Pancreas (tissue), 10 donors: Measurements from ENCODE around the gene FANCC. TPM values are rescaled to one million over a fixed set of nuclear protein-coding genes. Genes with fewer than 3 reads are reported as not detected.

Source experiments
- ATAC-seq, 4 donors: fragments of 200-7000 bp; cut with Tn5 transposase; one replicate each; pipeline versions ENCODE4 v1.8.0 to v1.9.1; 2020; ENCODE audit warnings: mild to moderate bottlenecking in 4 of 4, moderate library complexity in 4 of 4
- DNase-seq, 6 donors: peaks; one replicate each; pipeline ENCODE4 v3.0.0-alpha.2; 2020
- FAIRE-seq: peaks from 2 replicates; lab custom pipeline; 2012; peaks lifted over from hg19 to GRCh38; lab: Jason Lieb, UNC
- H3K27ac ChIP-seq, 4 donors: fragments of 200-600 bp; sonication (generic); 1 replicate in 3 of 4; 2 replicates in 1 of 4; pipeline versions ENCODE4 v1.5.0 to v1.8.0; 2020
- H3K27me3 ChIP-seq, 4 donors: fragments of 200-600 bp; one replicate each; pipeline ENCODE4 v1.8.0; 2021
- H3K36me3 ChIP-seq, 3 donors: fragments of 200-600 bp; sonication (generic) in 1 of 3; one replicate each; pipeline versions ENCODE4 v1.5.0 to v1.8.0; 2020 to 2021
- H3K4me1 ChIP-seq, 3 donors: fragments of 200-600 bp; one replicate each; pipeline ENCODE4 v1.8.0; 2021
- H3K4me3 ChIP-seq, 4 donors: fragments of 200-600 bp; sonication (generic) in 2 of 4; one replicate each; pipeline versions ENCODE4 v1.5.0 to v1.8.0; 2020 to 2021
- H3K9me3 ChIP-seq, 4 donors: fragments of 200-600 bp; one replicate each; pipeline ENCODE4 v1.8.0; 2021
- CTCF ChIP-seq, 4 donors: fragments of 200-600 bp; sonication (generic) in 3 of 4; IDR thresholded peaks; one replicate each; pipeline versions ENCODE4 v1.5.0 to v1.8.0; 2021; ENCODE audit warnings: antibody characterized with exemption in 4 of 4
- WGBS, 2 donors: extraction: QIAGEN DNeasy Blood & Tissue Kit; methylation state at CpG; one replicate each; pipeline ENCODE4 v1.1.7; 2013; 5-methylcytosine and 5-hydroxymethylcytosine counted together
- intact Hi-C, 3 donors: fragments of 100-400 bp; cut with DNase I; formaldehyde crosslinking; loops; one replicate each; pipeline versions ENCODE4 v1.11.1 to v1.14.2; 2022
- polyA plus RNA-seq, 2 donors: library from polyadenylated mRNA; stranded (reverse); fragments of 200-250 nt; gene quantifications; one replicate each; pipeline ENCODE4 v1.2.3, GENCODE V29; 2013
- total RNA-seq, 6 donors: library from RNA; stranded (reverse); fragmentation: NEBNext Ultra II Directional in 4 of 6; extraction: Animal tissue kit (Norgen Biotek cat#: 25700) in 4 of 6; gene quantifications; one replicate each; pipeline versions ENCODE4 v1.2.1 to v1.2.4, GENCODE V29; 2021 to 2023
- donor health status: healthy with polysubstance abuse.
- donor health status: DM: no; HTN: no; CAD: no; lungs with moderate emphysema.
- donor health status: DM: no; HTN: no; CAD: no.
- donor health status: control.
- donor health status: control.
- donor health status: Bipolar disorder and iron deficiency.
- donor health status: DM: yes; HTN: yes; CAD: no.
- donor health status: DM: no; HTN: no; CAD: no.
- donor health status: DM: no; HTN: no; CAD: no.
- donor health status: DM: yes; HTN: yes; CAD: no.

The FANCC gene
- total and polyA plus RNA-seq, 8 donors: 3.8 to 9.9 (median 4.6) TPM

GRCh38 chr9:95108777-95109176 is 208.7 kb downstream of the FANCC start:
- H3K9me3 ChIP-seq: no peaks in the 10 kb centered on the region
- WGBS, 2 donors: 93 to 97% methylated on average over 5 of the region's 5 CpGs
- H3K4me3 ChIP-seq: no peak overlapping the region
- DNase-seq: no peak
- no peaks in the 10 kb centered on the region for H3K27me3 ChIP-seq
- H3K27ac ChIP-seq: no peak overlapping the region
- peaks cover 0 to 40% (median 6%) of the 10 kb centered on the region in 3 donors for H3K36me3 ChIP-seq
- no peak for FAIRE-seq
- no peak for TF ChIP-seq CTCF (IDR thresholded peaks at IDR 0.05)
- intact Hi-C loops: no loop called here
- no peak for ATAC-seq
- peaks cover 0 to 11% (median 9%) of the 10 kb centered on the region in 3 donors for H3K4me1 ChIP-seq

- FAIRE-seq (no peak), ATAC-seq (peak in 2 of 4 donors; percentile 14 to 50), DNase-seq (peak in 1 of 6 donors; percentile 24)
- no peaks in the 10 kb centered on the region for H3K27me3 ChIP-seq
- H3K27ac ChIP-seq: peak overlapping the region in 1 of 4 donors; percentile 37
- intact Hi-C loops: no loop called here
- no peak for TF ChIP-seq CTCF (IDR thresholded peaks at IDR 0.05)
- H3K36me3 ChIP-seq: peaks cover 0 to 40% (median 6%) of the 10 kb centered on the region in 3 donors
- WGBS, 2 donors: 63 to 65% methylated on average over 14 of the region's 14 CpGs
- no peaks in the 10 kb centered on the region for H3K9me3 ChIP-seq
- no peak overlapping the region for H3K4me3 ChIP-seq
- H3K4me1 ChIP-seq: peaks cover 0 to 12% (median 11%) of the 10 kb centered on the region in 3 donors
These were observed 209.5 kb downstream of the FANCC start for GRCh38 chr9:95107976-95108375.

- peaks cover 8 to 20% (median 17%) of the 10 kb centered on the region in 3 donors for H3K4me1 ChIP-seq
- no peak overlapping the region for H3K4me3 ChIP-seq
- DNase-seq: peak in 2 of 6 donors; percentile 46 to 57
- peak overlapping the region in 2 of 4 donors; percentile 37 to 46 for H3K27ac ChIP-seq
- peak; percentile 8 to 59 (median 32) for ATAC-seq
- no peak for TF ChIP-seq CTCF (IDR thresholded peaks at IDR 0.05)
- intact Hi-C loops: no loop called here
- H3K36me3 ChIP-seq: peaks cover 0 to 32% (median 6%) of the 10 kb centered on the region in 3 donors
- no peaks in the 10 kb centered on the region for H3K9me3 ChIP-seq
- 42 to 44% methylated on average over 18 of the region's 18 CpGs for WGBS, 2 donors
- no peak for FAIRE-seq
- no peaks in the 10 kb centered on the region for H3K27me3 ChIP-seq
These were observed 210.3 kb downstream of the FANCC start for GRCh38 chr9:95107001-95107749.

GRCh38 chr9:95105519-95106287 is 211.8 kb downstream of the FANCC start:
- no peak for TF ChIP-seq CTCF (IDR thresholded peaks at IDR 0.05)
- no peaks in the 10 kb centered on the region for H3K9me3 ChIP-seq
- H3K36me3 ChIP-seq: peaks cover 0 to 19% (median 6%) of the 10 kb centered on the region in 3 donors
- H3K4me3 ChIP-seq: no peak overlapping the region
- intact Hi-C loops: no loop called here
- H3K27me3 ChIP-seq: no peaks in the 10 kb centered on the region
- peak in 1 of 6 donors; percentile 12 for DNase-seq
- FAIRE-seq: no peak
- WGBS, 2 donors: 86% methylated on average over 13 of the region's 13 CpGs
- peak in 1 of 4 donors; percentile 38 for ATAC-seq
- peaks cover 21 to 35% (median 26%) of the 10 kb centered on the region in 3 donors for H3K4me1 ChIP-seq
- no peak overlapping the region for H3K27ac ChIP-seq
